ENCODE results near the gene REEP3.

DNA sequence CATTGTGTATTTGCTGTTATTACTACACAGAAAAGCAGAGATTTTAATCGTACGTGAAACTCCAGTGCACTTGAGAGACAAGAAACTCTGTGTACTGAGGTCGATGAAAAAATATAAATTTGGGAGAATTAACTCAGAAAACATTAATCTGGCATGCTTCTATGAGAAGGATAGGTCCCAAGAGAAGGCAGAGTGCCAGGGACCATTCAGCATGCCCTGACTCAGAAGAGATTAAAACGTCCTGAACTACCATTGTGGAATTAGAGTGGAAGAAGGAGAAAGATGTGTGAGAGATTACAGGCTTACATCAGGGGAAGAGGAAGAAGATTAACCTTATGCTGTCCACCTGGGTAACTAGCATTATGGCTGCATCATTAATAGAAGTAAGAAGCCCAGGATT lies 72.4 kb downstream of the REEP3 start:
- TF ChIP-seq, protein P1, sequence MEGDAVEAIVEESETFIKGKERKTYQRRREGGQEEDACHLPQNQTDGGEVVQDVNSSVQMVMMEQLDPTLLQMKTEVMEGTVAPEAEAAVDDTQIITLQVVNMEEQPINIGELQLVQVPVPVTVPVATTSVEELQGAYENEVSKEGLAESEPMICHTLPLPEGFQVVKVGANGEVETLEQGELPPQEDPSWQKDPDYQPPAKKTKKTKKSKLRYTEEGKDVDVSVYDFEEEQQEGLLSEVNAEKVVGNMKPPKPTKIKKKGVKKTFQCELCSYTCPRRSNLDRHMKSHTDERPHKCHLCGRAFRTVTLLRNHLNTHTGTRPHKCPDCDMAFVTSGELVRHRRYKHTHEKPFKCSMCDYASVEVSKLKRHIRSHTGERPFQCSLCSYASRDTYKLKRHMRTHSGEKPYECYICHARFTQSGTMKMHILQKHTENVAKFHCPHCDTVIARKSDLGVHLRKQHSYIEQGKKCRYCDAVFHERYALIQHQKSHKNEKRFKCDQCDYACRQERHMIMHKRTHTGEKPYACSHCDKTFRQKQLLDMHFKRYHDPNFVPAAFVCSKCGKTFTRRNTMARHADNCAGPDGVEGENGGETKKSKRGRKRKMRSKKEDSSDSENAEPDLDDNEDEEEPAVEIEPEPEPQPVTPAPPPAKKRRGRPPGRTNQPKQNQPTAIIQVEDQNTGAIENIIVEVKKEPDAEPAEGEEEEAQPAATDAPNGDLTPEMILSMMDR (IDR thresholded peaks at IDR 0.05; ENCODE audit: low read length): no peak
- TF ChIP-seq EZH2phosphoT487 (IDR thresholded peaks at IDR 0.05; ENCODE audit: low read length): no peak

Measured in MM.1S (cell line).